ENCODE data around the gene NT5DC1. TPM values are rescaled to one million over a fixed set of nuclear protein-coding genes. Genes with fewer than 3 reads are reported as not detected.

Gene NT5DC1
- polyA plus RNA-seq, 3 donors, result 18.2 to 39.0 (median 28.3) TPM

DNA sequence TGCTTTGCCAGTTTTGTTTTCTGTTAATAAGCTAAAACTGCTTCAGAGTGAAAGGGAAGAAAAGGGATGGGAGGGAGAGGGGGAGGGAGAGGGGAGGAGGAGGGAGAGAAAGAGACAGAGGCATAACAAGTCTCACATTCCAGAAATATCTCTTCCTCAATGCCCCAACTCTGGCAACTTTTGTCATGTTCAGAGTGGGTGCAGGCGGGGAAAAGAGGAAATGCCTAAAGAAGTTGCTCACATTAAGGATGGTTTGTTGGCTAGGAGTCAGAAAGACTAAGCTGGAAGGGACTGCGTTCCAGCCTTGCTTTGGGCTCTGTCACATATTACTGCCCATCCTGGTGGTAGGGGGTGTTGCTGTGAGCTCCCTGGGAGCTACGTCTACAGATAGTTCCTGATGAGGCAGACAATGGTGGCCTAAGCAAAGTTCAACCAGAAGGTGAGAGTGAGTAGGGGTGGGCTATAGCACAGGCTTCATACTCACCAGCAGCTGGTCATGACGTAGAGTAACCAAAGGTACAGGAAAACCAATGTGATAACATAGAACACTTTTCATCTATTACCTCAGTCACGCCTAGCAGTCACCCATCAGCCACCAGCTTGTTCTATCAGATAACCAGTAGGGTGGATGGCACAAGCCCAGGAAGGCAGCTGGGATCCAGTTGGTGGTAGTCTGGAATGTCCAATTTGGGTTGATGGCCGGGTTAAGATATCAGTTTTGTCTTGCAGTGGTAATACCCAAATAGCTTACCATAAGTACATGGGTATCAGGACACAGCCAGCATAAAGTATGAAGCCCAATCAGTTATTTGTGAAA is 151.1 kb downstream of the NT5DC1 start:
- Histone ChIP-seq H3K27ac (ENCODE audit: low read depth in 1 of 2, low read length in 2 of 2) (no peak overlapping the region), H3K4me1 (ENCODE audit: control insufficient read depth in 1 of 2, insufficient read depth in 2 of 2, low read length in 2 of 2) (peaks cover 13 to 20% of the 10 kb centered on the region in 2 donors), H3K9ac (ENCODE audit: insufficient read depth, low read length, poor library complexity, severe bottlenecking) (no peak overlapping the region), H3K36me3 (replicated peaks in 1 of 2; ENCODE audit: control insufficient read depth in 1 of 2, insufficient read depth in 2 of 2, low read length in 2 of 2) (no peaks in the 10 kb centered on the region), H3K4me3 (replicated peaks in 1 of 3; ENCODE audit: low read depth in 2 of 3, low read length in 3 of 3) (no peak overlapping the region), H3K79me2 (ENCODE audit: insufficient read depth, low read length) (peaks cover 14% of the 10 kb centered on the region), H4K20me1 (ENCODE audit: insufficient read depth, low read length) (no peaks in the 10 kb centered on the region), H3K9me3 (replicated peaks in 1 of 2; ENCODE audit: control insufficient read depth in 1 of 2, insufficient read depth in 1 of 2, low read length in 2 of 2) (no peaks in the 10 kb centered on the region), H2AFZ (ENCODE audit: insufficient read depth, low read depth, low read length, poor library complexity, severe bottlenecking) (no peak overlapping the region), H3K4me2 (replicated peaks; ENCODE audit: extremely low read depth, low read length, poor library complexity, severe bottlenecking) (no peak overlapping the region), H3K27me3 (ENCODE audit: control insufficient read depth in 2 of 2, insufficient read depth in 2 of 2, low read length in 2 of 2) (no peaks in the 10 kb centered on the region)
- no peak for TF ChIP-seq CTCF (IDR thresholded peaks at IDR 0.05)
- Mint-ChIP-seq H3K36me3 (no peaks in the 10 kb centered on the region), H3K9me3 (no peaks in the 10 kb centered on the region), H3K27me3 (ENCODE audit: low read depth in 3 of 3) (no peaks in the 10 kb centered on the region), H3K27ac (peak overlapping the region in 3 of 7 donors; percentile 6 to 56 (median 50)), H3K4me1 (peaks cover 20% of the 10 kb centered on the region), H3K4me3 (peak overlapping the region in 1 of 2 donors; percentile 45)
- intact Hi-C loops (cut with micrococcal nuclease), result no loop called here
- 63% methylated on average over 2 of the region's 6 CpGs for WGBS (ENCODE audit: insufficient coverage)
- DNase-seq, result peak in 1 of 3 donors; percentile 8

DNA sequence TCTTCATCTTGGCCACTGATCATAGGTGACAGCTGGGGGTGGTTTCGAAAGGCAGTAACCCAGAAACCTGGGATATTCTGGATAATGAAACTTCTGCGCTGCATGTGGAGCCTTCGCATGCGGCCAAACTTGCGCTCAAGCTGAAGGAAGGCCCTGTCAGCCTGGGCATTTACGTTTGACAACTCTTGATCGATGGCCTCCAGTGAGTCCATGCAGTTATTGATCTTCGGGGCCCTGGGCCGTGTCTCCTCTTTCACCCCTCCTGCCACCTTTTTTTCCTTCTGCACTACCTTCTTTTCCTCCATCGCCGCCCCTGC is 152.5 kb downstream of the NT5DC1 start:
- no peak overlapping the region for H3K4me3 Mint-ChIP-seq
- peak overlapping the region; percentile 84 to 94 (median 88) for H3K4me3 ChIP-seq (replicated peaks in 1 of 3; ENCODE audit: low read depth in 2 of 3, low read length in 3 of 3)
- H4K20me1 ChIP-seq (ENCODE audit: insufficient read depth, low read length), result no peaks in the 10 kb centered on the region
- H3K36me3 Mint-ChIP-seq, result no peaks in the 10 kb centered on the region
- H3K9me3 ChIP-seq (replicated peaks in 1 of 2; ENCODE audit: control insufficient read depth in 1 of 2, insufficient read depth in 1 of 2, low read length in 2 of 2), result no peaks in the 10 kb centered on the region
- H3K79me2 ChIP-seq (ENCODE audit: insufficient read depth, low read length), result peaks cover 14% of the 10 kb centered on the region
- peaks cover 13 to 20% of the 10 kb centered on the region in 2 donors for H3K4me1 ChIP-seq (ENCODE audit: control insufficient read depth in 1 of 2, insufficient read depth in 2 of 2, low read length in 2 of 2)
- H3K27ac Mint-ChIP-seq, result no peak overlapping the region
- no peaks in the 10 kb centered on the region for H3K9me3 Mint-ChIP-seq
- intact Hi-C loops (cut with micrococcal nuclease), result no loop called here
- peaks cover 20% of the 10 kb centered on the region for H3K4me1 Mint-ChIP-seq
- peak overlapping the region; percentile 99 for H2AFZ ChIP-seq (ENCODE audit: insufficient read depth, low read depth, low read length, poor library complexity, severe bottlenecking)
- H3K9ac ChIP-seq (ENCODE audit: insufficient read depth, low read length, poor library complexity, severe bottlenecking), result peak overlapping the region; percentile 73
- no peaks in the 10 kb centered on the region for H3K36me3 ChIP-seq (replicated peaks in 1 of 2; ENCODE audit: control insufficient read depth in 1 of 2, insufficient read depth in 2 of 2, low read length in 2 of 2)
- peak overlapping the region; percentile 77 for H3K4me2 ChIP-seq (replicated peaks; ENCODE audit: extremely low read depth, low read length, poor library complexity, severe bottlenecking)
- TF ChIP-seq CTCF (IDR thresholded peaks at IDR 0.05), result no peak
- H3K27me3 ChIP-seq (ENCODE audit: control insufficient read depth in 2 of 2, insufficient read depth in 2 of 2, low read length in 2 of 2), result no peaks in the 10 kb centered on the region
- DNase-seq, result no peak
- peak overlapping the region in 1 of 2 donors; percentile 85 for H3K27ac ChIP-seq (ENCODE audit: low read depth in 1 of 2, low read length in 2 of 2)
- WGBS (ENCODE audit: insufficient coverage), result 50% methylated on average over 11 of the region's 11 CpGs
- no peaks in the 10 kb centered on the region for H3K27me3 Mint-ChIP-seq (ENCODE audit: low read depth in 3 of 3)
